NCI-H2196 treated with DMSO at 0.1 percent for 48 hours (cell line): Measurements from ENCODE around the gene RANBP3.
"Not testable (repeated sequence)": the region's sequence is repeated elsewhere in the genome, so short reads cannot be mapped to it uniquely, and the experiment has no call there.

Source experiments
- DNase-seq: peaks from one replicate; lab custom pipeline; 2025; ENCODE audit not compliant: unreplicated experiment; lab: John Stamatoyannopoulos, UW

The RANBP3 gene

DNA sequence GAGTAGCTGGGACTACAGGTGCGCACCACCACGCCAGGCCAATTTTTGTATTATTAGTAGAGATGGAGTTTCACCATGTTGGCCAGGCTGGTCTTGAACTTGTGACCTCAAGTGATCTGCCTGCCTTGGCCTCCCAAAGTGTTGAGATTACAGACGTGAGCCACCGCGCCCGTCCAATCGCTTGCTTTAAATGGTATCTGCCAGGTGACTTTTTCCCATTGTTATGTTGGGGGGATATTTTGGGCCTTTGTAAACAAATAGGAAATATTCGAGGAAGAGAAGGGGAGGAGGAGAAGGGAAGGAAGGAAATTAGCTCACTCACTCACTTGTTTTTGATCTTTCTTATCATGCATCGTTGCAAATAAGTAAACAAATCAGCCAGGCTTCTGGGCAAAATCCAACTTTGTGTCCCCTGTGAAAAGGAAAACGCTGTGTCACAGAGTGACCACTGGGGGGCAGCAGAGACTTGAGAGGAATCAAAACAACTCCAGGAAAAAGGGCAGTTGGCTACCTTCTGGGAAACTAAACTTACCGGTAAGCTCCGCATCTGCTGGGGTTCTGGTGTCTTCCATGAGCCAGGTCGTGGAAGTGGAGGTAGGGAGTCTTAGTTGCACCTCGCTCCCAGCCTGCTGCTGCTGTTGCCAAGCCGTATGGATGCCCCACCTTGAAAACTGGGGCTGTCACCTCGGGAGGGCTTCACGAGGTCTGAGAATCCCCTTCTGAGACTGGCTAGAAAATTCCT, 9.3 kb upstream of the RANBP3 start:
- peak; percentile 91 for DNase-seq

DNA sequence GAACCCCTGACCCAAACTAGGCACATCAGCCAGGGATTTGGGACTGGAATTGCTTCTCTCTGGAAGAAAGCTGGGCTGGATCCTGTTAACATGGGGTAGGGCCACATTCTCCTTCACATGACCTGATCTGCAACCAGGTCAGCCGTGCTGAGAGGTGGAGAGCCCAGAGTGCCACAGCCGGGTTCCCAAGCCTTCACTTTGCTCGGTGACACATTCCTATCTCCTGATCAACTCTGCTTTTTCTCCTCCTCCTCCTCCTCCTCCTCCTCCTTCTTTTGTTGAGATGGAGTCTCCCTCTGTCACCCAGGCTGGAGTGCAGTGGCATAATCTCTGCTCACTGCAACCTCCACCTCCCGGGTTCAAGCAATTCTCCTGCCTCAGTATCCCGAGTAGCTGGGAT, 7.9 kb upstream of the RANBP3 start:
- not testable (repeated sequence) for DNase-seq

DNA sequence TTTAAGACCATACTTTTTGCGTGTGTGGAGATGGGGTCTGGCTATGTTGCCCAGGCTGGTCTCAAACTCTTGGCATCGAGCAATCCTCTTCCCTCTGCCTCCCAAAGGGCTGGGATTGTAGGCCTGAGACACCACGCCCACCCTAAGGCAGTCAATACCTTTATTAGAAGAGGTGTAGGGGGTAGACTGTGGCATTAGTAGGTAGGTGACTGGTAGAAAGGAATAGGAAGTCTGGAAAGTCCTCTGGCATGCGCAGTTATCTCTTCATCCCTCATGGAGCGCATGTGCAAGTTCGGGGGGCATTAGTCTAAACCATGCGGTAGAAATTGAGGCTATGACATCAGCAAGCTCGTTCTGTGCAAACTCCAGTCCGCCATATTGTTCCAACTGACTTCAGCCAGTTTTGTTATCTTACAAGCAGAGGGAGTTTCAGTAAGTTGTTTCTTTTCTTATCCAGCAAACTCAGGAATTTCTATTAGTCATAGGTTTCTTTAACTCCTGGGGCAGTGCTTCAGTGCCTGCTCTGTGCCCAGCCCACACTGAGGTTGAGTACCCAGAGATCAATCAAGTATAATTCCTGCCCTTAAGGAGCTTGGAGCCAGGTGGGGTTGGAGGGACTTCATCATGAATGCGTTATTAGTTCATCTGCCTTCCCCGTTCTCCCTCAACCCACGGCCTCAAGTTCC, 7.3 kb upstream of the RANBP3 start:
- DNase-seq, result no peak

DNA sequence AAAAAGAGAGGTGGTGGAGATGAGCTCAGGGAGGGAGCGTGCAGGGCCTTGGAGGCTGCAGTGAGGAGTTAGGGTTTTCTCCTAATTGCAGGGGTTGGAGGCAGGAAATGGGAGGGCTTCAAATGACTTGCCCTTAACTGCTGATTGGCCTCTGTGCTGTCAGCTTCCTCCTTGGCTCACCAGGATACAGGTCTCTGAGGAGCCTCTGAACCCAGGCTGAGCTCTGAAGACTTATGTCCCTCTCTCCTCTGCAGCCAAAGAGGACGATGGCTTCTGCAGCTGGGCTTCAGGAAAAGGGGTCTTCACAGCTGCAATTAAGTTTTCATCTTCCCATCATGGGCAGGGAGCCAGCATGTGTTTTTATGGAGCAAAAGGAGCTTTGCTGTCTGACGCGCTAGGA, 6.7 kb upstream of the RANBP3 start:
- DNase-seq, result no peak

DNA sequence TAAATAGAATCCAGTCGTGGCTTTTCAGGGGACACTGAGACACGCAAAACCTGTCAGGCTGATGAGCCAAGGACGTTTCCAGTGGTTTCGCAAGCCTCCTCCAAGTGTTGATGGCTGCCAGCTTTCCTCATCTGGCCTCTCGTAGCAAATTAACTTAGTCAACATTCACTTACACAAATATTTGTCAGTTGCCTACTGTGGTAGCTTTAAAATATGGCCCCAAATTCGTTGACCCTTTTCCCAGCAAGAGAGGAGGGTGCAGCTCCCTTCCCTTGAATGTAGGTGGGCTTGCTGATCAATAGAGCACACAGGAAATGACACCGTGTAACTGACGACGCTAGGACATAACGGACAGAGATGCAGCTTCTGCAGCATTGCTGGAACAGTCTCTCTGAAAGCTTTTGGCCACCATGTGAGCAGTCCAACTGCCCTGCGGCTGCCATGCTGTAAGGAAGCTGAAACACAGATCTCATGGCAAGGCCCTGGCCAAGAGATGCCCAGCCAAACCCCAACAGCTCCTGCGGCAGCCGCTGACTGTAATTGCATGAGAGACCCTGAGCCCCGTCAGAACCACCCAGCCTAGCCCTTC, 5.5 kb upstream of the RANBP3 start:
- no peak for DNase-seq

DNA sequence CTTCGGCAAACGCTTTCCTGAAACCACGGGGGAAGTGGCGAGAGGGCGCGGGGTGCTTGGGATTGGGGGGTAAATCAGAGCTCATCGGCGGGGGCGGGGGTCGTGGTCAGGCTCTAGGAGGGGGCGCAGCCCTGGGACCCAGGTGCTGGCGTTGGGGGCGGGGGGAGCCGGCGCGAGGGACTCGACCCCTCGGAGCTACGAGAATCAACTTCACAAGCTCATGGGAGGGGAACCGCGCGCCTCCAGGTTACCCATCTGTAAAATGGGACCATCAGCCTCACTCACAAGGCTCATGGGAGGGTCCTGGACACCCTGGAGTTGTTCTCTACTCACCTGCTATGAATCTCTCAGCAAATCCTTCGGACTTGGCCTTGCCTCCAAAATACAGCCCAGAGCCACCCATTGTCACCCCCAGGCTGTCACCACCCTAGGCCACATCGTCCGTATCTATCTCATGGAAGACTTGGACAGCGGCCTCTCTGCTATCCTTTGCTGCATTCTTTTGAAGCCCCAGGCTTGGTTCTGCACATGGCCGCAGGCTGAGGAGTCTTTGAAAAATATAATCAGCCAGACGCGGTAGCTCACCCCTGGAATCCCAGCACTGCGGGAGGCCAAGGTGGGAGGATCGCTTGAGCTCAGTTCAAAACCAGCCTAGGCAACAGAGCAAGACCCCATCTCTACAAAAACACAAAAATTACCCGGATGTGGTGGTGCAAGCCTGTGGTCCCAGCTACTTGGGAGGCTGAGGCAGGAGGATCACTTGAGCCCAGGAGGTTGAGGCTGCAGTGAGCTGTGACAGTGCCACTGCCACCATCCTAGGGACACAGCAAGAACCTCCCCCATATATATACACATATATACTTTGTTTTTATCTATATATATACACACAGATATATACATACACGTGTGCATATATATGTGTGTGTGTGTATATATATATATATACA, 939 bp upstream of the RANBP3 start:
- DNase-seq, result no peak

DNA sequence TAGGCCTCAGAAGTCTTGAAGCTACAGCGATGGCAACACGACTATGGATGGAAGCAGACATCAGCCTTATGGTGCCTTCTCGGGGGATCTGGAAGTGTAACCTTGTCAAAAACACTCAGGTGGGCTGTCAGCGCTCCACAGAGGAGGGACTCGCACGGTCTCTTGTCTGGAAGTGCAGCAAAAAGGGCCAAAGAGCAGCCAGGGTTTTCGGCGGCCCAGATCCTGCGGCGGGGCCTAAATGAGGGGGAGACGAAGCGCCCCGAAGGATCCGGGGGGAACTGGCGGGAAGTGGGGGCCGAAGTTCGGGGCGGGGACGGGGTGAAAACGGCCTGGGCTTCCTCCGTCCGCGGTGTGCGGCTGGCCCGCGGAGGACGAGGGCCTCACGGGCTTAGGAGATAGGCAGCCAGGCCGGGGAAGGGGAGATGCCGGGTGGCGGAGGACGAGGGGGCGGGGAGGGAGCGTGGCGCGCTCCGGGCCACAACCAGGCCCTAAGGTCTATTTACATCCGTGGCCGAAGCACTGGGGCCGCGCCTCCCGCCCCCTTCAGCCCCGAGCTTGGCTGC, 637 bp downstream of the RANBP3 start:
- no peak for DNase-seq

DNA sequence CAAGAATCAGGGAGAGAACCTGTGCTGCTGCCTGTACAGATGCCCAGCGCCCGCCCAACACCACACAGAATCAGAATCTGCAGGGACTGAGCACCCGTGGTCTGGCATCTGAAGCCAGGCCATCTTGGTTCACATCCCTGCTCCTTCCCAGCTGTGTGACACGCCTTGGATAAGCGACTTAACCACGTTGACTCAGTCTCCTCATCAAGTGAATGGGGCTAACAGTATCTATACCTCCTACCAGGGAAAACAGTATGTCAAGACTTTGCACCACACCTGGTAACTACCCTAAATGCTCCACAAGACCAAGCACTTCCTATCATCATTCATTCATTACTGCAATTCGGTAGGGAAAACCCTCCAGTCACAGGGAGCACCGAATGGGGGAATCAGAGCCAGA, 1.2 kb downstream of the RANBP3 start:
- no peak for DNase-seq

DNA sequence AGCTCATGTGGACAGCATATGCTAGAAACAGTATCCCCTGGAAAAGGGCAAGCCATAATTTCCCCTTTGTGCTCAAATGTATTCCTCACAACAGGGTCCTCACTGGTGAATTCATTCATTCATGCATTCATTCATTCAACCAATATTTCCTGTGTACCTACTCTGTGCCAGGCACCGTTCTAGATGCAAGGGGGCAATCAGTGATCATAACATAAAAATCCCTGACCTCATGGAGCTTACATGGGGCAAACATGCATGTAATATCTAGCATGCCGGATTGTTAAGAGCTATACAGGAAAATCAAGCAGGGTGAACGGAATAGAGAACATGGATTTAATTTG, 2.6 kb downstream of the RANBP3 start:
- DNase-seq, result no peak

DNA sequence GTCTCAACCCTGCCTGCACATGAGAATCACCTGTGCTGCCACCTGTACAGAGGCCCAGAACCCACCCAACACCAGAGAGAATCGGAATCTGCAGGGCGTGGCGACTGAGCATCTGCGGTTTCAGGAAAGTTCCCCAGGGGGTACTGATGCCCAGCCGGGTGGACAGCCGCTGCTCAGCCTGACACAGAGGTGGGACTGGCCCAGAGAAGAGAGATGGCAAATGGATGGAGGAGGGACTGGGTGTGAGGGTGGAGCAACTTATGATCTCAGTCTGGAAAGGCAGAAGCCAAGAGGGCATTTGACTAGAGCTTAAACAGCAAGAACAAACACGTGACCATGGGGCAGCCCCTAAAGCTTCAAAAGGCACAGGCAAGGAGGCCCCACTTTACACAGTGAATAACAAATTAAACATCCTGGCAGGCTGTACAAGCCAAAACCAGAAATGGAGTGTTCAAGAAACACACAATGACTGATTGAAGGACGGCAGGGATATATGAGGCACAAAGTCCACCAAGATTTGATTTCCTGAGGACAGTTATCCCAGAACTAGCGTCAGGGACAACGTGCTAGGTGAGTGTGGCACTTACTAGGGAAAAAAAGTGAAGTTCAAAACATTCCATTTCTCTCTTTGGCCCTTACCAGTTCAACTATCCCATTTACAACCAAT, 3.1 kb downstream of the RANBP3 start:
- peak; percentile 14 for DNase-seq

DNA sequence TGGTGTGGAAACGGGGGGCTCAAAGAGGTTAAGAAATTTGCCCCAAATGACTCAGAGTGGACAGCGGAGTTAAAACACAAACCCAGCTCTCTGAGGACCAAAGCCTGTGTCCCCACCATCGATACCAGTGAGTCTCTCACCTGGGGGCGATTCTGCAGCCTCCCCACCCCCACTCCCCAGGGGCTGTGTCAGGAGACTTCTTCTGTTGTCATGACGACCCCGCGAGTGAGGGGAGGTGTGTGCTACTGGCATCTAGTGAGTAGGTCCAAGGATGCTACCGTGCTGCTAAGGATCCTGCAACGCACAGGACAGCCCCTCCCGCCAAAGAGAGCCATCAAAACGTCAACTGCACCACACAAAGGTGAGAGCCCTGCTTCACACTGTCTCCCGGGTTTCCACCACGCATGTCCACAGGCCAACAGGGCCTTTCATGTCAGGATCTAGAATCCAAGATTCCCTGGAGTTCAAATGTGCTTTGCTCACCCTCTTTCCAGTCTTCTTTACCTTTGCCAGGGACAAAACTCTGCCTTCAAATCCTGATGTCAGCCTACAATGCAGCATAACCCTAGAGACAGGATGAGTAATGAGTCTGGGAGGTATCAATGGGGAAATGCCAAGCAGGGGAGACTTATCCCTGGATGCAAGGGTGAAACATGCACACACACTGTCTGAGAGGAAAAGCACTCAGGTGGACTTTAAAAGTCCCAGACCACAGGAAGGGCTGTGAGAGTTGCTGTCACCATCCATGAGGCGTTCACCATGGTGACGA, 3.9 kb downstream of the RANBP3 start:
- DNase-seq, result no peak

DNA sequence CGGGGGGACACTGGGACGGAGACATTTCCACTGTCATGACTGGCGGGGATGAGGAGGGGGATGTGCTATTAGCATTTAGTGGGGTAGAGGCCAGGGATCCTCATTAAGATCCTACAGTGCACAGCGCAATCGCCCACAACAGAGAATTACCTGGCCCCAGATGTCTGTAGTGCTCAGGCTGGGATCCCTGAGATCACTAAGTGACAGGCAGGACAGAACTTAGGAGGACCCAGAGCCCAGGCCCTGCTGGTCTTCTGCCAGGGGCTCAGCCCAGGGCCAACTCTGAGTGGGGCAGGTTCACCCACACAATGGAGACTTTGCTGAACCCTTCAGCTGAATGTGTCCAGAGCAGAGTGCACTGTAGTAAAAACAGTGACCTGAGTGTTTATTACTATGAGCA, 4.6 kb downstream of the RANBP3 start:
- DNase-seq, result no peak

DNA sequence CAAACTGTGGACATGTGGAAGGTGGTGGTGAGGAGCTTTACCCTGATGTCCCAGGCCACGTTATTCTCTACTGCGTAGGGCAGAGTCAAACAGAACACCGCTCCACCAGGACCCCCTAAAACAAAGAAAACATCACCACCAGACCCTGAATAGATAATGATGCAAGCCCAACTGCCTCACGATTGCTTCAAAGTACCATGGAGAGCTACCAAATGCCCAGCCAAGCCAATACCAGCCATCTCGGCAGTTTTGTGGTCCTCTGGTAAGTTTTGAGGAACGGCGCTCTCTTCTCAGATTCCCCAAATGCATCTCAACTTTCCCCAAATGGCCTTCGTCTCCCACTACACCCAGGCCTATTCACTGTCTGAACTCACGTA, 5.6 kb downstream of the RANBP3 start:
- no peak for DNase-seq

DNA sequence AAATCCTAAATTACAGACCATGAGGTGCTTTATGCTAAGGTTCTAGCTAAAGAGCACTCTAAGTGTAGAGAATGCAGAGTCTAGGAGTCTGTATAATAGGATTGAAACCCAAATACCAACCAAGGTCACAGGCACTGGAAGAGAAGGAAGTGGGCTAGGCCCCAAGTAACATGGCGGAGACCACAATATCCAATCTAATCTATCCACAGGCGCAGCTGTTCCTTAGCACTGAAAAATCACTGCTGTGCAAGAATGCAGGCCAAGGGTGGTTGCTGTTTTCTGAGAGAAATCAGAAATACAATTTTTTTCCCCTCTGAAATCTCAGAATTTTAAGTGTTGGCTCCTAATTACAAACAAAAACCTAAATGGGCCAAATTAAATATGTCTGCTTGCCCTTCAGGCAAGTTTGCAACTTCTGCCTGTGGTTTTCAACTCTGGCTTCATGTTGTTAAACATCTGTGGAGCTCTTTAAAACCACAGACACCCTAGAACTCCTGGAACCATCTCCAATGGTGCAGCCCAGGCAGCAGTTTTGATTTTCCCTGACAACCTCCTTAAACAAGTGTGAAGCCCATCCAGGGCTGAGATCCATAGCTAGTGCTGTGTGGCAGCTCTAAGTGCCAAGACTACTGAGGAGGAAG, 6.1 kb downstream of the RANBP3 start:
- no peak for DNase-seq

DNA sequence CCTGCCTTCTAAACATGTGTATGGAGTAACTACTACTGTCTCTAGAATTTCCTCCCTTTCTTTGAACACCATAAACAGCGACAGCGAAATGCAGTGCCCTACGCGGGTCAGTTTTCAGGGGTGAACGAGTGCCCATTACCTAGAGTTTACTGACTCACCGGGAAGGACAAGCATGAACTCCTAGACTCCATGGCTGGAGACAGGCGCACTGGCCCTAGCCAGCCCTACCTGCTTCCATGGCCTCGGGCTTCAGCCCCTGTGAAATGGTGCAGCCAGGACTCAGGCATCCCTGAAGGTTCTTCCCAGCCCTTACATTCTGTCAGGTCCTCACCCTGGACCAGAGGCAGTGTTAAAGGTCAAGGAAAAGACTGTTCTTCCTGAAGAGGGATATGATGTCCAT, 8.5 kb downstream of the RANBP3 start:
- DNase-seq, result no peak

DNA sequence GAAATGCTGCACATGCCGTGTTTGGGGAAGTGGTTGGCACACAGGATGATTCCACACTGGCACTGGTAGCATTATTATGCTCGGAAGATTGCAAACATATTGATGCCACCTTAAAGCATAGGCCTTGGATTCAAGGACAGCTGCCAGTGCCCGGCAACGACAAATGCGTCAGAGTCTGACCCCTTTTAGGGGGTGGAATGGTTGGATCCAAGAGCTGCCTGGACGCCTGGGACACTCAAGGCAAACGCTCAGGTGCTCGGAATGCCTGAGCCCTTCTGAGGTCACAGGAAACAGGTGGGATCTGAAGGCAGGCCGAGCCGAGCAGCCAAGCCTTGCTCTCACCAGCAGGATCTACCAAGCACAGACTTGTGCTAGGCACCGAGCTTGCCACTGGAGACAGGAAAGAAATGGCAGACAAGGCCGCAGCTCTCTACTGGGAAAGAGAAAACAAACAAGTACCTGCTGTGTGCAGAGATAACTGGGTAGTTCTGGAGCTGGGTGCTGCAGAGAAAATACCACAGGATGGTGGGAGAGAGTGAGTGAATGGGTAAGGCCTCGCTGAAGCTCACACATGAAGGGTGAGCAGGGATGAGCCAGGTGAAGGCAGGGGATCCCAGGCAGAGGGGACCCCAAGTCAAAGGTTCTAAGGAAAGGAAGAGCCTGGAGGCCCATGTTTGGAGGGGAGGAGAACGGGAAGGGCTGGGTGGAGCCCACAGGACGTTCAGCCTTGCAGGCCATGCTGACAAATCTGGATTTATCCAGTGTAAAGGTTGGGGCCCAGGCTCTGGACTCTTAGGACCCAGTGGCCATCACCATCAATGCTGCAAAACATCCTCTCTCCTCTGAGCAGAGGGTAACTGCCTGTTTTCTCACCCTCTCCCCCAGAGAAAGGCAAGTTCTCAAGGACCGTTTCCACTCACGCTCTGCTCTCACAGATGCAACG, 9.2 kb downstream of the RANBP3 start:
- DNase-seq, result peak; percentile 65

DNA sequence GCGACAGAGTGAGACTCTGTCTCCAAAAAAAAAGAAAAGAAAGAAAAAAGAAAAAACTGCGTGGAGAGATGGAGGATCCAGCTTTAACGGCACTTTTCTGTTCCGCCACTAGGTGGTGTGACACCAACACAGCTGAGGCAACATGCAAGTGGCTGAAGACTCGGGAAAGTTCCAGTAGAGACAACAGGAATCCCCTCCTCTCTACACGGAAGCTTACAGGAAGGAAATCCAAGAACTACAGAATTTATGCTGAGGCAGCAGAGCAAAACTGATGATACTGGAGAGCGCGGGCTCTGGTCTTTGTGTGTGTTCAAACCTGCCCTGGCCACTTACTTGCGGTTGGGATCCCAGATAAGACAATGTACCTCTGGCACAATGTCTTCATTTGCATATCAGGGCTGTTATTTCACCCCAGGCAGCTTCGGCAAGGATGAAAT, 9.9 kb downstream of the RANBP3 start:
- peak; percentile 88 for DNase-seq

DNA sequence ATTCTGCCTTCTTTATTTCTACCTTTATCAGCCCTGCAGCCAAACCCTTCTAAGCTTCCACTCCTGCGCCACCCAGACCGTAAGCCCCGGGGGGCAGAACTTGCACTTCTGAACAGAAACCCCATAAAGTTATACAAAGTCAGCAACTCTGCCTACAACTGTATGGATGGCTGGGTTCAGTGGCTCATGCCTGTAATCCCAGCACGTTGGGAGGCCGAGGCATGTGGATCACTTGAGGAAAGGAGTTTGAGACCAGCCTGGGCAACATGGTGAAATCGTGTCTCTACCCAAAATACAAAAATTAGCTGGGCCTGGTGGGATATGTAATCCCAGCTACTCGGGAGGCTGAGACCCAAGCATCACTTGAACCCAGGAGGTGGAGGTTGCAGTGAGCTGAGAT, 10.4 kb downstream of the RANBP3 start:
- no peak for DNase-seq
